CD4-positive, alpha-beta T cell treated with Interleukin-6 at 100 ng/mL for 8 hours (primary cell): ENCODE results near the gene DMRTC2.

Experiments
- DNase-seq: peaks from one replicate; pipeline ENCODE4 v3.0.0-alpha.2; 2020; ENCODE audit warnings: mixed read lengths, low spot score

The DMRTC2 gene

GRCh38 chr19:41845001-41845050 is at the start of gene DMRTC2:
TSS of gene DMRTC2 (plus strand) at chr19:41845042. CDS start at chr19:41847429, 2,387 bp downstream.
- DNase-seq, result no peak

DNA sequence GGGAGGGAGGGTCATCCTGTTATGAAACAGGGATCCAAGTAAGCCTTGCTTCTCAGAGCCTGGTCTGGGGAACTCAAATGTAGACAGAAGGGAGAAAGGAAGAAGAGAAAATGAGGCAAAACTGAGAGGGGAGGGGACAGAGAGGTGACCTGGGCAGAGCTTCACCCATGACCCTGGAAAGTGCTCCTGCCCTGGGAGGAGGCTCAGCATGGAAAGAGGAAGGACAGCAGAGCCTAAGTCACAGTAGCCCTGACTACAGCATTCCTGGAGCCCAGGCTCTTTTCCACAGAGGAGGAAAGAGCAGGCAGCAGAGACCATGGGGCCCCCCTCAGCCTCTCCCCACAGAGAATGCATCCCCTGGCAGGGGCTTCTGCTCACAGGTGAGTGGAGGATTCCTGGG is 48.5 kb upstream of the DMRTC2 start, which contains the start of gene CEACAM3:
Gene CEACAM3 (plus strand): TSS at position 226 of the 400 bp plus-strand sequence. CDS start 91 bp downstream, at position 317.
- DNase-seq, result no peak

GRCh38 chr19:41796901-41797300 is 47.9 kb upstream of the DMRTC2 start:
- no peak for DNase-seq

- DNase-seq, result no peak
Measured at GRCh38 chr19:41799444-41800000, 45.3 kb upstream of the DMRTC2 start.

DNA sequence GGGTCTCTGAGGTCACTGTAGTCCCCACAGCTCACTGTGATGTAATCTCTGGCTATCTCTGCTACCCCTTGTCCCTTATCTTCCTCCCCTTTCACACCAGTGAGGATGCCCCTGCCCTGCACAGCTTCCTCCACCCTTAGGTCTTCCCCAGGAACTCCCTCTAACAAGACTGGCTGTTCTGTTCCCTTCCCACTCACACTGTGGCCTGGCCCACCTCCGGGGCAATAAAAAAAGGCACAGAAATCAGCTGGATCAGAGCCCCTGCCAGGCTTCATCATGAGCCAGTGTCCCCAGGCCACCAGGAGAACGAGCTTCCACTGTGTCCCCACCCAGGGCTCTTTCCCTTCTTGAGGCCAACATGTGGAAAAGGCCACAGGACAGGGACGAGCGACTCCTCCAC is 43.8 kb upstream of the DMRTC2 start:
- DNase-seq, result no peak

DNA sequence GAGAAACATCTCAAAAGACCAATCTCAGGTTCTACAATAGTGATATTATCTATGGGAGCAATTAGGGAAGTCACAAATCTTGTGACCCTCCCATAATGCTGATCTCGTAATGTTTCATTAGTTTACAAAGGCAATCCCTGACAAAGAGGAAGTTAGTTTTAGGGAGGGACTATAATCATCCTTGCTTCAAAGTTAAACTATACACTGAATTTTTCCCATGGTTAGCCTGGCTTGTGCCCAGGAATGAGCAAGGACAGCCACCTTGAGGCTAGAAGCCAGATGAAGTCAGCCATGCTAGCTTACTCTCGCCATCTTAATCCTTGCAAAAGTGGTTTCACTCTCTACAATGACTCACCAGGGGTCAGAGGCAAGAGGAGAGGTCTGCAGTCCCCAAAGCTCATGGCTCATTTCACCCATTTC is 43.0 kb upstream of the DMRTC2 start:
- DNase-seq, result no peak

GRCh38 chr19:41802770-41803169 is 42.1 kb upstream of the DMRTC2 start:
- no peak for DNase-seq

GRCh38 chr19:41804336-41804735 is 40.5 kb upstream of the DMRTC2 start:
- DNase-seq, result no peak

- DNase-seq, result no peak
Measured at GRCh38 chr19:41807176-41807575, 37.7 kb upstream of the DMRTC2 start.

DNA sequence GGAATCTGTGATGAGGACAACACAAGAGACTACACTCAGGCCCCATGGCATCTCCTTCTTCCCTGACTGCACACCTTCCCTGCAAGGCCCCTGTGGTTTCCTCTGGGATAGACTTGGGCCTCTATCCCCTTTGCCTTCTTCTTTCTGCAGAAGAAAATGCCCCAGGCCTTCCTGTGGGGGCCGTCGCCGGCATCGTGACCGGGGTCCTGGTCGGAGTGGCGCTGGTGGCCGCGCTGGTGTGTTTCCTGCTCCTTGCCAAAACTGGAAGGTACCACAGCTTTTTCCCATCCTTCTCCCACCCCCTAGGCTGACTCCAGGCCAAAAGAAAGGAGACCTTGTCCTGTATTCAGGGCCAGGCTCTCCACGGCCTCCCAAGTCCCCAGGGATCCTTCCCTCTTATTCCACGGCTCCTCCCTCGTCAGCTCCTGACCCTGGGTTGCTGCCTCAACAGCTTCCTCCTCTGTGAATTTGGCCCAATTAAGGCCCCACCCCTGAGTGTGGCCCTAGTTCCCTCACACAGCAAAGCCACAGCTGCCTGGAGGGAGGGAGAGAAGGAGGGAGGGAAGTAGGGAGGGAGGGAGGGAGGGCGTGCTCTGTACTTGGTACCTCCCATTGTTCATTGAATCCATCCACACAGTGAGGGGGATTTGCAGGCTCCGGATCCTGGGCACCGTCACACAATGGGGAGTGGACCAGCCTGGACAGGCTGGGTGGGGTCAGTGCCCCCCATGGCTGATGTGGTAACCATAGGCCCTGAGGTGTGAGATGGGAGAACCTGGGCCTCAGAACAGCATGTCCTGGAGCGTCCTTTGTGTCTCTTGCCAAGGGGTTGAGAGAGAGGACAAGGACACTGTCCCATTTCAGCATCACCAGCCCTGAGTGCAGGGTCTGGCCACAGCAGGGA is 35.9 kb upstream of the DMRTC2 start:
- no peak for DNase-seq

GRCh38 chr19:41810301-41810700 is 34.5 kb upstream of the DMRTC2 start:
- DNase-seq, result no peak

- no peak for DNase-seq
Measured at GRCh38 chr19:41811036-41811435, 33.8 kb upstream of the DMRTC2 start.

DNA sequence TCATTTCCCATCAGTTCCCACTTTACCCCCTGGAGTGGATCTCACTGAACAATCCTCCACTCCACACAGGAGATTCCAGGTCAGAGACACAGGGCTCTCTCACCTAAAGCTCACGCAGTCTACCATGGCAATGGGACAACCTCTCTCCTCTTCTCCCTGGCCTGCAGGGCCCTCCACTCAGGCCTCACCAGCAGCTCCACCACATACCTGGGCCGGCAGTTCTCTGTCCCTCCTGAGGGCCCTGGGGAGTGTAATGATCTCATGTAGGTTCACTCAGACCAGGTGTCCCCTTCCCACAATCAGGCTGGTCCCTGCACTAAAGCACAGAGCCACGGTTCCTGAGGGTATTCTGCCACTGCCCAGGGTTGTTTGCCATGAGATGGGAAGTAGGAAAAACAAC is 32.9 kb upstream of the DMRTC2 start:
- no peak for DNase-seq

GRCh38 chr19:41813911-41814310 is 30.9 kb upstream of the DMRTC2 start:
- no peak for DNase-seq

GRCh38 chr19:41815301-41815700 is 29.5 kb upstream of the DMRTC2 start:
- no peak for DNase-seq

DNA sequence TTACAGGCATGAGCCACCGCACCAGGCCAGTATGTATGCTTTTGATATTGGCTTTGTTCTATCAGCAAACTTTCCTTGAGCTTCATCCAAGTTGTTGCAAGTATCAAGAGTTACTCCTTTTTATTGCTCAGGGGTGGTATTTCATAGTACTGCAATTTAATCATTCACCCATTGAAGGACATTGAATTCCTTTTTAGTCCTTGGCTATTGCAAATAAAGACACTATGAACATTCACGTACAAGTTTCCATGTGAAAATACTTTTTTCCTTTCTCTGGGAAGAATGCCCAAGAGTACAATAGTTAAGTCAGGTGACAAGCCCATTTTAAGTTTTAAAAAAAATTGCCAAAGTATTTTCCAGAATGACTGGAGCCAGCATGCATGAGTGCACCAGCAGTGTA is 28.1 kb upstream of the DMRTC2 start:
- DNase-seq, result no peak

DNA sequence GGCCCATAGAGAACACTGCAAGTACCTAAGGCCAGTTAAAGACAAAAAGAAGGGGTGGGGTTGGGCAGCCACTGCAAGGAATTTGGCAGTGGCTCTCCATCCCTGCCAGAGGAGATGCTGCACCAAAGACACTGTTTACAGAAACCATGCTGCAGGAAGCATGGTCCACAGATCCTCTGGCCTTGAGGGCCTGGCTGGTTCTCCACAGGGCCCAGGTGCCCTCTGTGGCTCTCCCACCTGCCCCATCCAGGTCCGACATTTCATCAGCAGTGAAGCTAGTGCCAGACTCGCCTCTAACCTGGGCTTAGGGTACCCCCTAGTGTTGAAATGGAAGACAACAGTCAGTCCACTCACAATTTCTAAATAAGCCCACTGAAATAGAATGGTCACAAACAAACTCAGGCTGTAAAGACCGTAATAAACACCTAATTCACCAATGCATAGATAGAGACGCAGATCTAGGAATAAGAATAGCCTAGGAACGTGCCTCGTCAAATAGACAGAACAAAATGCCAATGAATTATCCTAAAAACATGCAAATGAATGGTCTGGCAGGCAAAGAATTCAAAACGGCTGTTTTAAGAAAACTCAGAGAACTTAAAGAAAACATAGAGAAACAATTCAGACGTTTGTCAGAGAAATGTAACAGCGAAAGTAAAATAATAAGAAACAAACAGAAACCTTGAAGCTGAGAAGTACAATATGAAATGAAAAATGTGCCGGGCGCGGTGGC is 23.7 kb upstream of the DMRTC2 start:
- peak; percentile 48 for DNase-seq

DNA sequence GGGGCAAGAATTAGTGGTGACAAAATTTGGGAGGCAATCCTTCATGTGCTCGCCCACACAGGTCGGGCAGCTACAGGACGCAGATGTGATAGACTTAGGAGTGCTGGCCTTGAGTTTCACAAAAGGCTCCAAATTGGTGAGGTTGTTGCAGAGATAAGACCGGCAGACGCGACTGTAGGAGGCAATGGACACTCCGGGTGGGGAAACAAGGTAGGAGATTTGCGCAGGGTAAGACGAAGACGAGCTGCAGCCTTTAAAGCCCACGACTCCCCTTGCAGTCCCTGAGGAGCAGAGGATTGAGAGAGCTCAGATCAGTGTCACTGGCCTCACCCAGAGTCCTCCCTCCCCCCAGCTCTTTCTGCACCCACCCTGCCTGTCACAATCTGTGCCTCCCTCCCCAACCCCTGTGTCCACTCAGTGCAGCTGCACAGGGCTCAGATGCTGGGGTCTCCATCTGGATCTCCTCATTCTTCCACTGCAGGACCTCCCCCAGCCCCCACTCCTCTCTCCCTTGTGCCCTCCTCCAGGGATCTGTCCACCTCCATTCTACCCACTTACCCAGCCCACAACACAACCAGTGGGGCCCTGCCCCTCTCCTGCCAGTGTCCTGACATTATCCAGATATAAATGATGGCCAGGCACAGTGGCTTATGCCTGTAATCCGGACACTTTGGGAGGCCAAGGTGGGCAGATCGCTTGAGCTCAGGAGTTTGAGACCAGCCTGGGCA is 6.7 kb upstream of the DMRTC2 start:
- DNase-seq, result no peak

- DNase-seq, result no peak
Measured at GRCh38 chr19:41839211-41839610, 5.6 kb upstream of the DMRTC2 start.

DNA sequence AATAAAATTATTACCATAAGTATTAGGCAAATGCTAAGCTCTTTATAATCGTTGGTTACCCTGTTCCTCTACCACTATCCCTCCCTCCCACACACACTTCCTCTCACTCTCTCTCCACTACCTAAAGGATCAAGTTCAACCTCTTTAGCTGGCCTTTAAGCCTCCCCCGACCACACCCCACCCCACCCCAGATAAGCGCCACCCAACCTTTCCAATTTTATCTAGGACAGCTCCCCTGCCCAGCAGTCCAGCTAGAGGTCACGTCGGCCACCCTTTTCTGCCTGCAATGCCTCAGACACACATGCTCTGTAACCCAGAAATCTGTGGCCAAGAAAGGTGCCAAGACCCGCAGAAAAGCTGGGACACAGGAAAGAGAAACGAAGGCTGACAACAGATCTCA is 1.5 kb upstream of the DMRTC2 start:
- no peak for DNase-seq

GRCh38 chr19:41844601-41845000 is 241 bp upstream of the DMRTC2 start, which contains the start of gene LYPD4:
TSS of gene LYPD4 (minus strand) at chr19:41844683. CDS start at chr19:41839285, 5,398 bp downstream.
- DNase-seq, result no peak

DNA sequence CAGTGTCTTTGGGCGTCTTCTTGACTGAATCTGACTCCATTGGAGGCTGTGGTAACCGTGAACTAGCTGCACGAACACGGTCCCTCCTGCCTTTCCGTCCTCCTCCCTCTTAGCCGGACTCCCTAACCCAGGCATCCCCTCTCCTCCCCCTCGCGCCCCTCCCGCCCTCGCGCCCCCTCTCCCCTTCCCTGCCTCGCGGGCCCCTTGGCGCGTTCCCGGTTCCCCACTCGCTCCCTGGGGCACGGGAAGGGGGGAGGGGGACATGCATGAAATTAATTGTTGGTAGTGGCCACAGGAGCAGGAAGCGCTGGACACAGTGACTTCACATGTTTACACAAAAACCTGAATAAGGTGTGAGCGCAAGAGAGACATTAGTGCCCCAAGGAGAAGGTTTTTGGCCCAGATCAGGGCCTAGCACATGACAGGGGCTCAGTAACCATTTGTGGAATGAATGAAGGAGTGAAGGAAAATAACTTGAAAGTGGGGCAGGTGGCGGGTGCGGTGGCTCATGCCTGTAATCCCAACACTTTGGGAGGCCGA is 279 bp downstream of the DMRTC2 start:
- no peak for DNase-seq
